Forelimb muscle (tissue), 1 donor: ENCODE data around the gene COL1A2. TPM values are rescaled to one million over a fixed set of nuclear protein-coding genes. Genes with fewer than 3 reads are reported as not detected.

Experiments used
- DNase-seq: peaks from one replicate; pipeline ENCODE4 v3.0.0-alpha.2; 2013; ENCODE audit warnings: low read depth
- polyA plus RNA-seq: library from polyadenylated mRNA; unstranded; fragments of 120-200 nt; gene quantifications from one replicate; pipeline ENCODE4 v1.2.1, GENCODE V29; 2013; ENCODE audit not compliant: insufficient read length

The COL1A2 gene
- polyA plus RNA-seq, 1 donor = 3,345 TPM

- no peak for DNase-seq
These were observed 11.9 kb upstream of the COL1A2 start for GRCh38 chr7:94382746-94383145.

DNA sequence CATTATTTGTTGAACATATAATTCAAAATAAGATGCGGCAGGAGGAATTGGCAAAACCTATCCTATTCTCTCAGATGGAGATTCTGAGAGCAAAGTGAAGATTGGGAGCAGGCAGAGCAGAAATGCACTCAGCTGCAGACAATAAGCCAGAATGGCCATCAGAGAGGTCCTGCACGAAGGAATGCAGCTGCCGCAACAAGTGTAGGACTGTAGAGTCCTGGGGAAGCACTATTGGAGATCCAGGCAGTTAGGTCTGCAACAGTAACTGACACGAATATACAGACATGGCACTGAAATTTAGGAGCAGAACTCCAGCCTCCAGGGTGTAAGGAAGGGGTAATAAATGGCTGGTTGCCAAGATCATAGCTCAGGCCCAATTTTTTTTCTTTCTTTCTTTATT lies 10.4 kb upstream of the COL1A2 start:
- no peak for DNase-seq

- DNase-seq = no peak
These were observed 8.3 kb upstream of the COL1A2 start for GRCh38 chr7:94386416-94386815.

- DNase-seq = no peak
These were observed 6.2 kb upstream of the COL1A2 start for GRCh38 chr7:94388540-94388939.

GRCh38 chr7:94389381-94389780 lies 5.3 kb upstream of the COL1A2 start:
- no peak for DNase-seq

- DNase-seq = no peak
These were observed 2.8 kb upstream of the COL1A2 start for GRCh38 chr7:94391726-94392392.

- no peak for DNase-seq
These were observed 2.3 kb upstream of the COL1A2 start for GRCh38 chr7:94392393-94392786.

DNA sequence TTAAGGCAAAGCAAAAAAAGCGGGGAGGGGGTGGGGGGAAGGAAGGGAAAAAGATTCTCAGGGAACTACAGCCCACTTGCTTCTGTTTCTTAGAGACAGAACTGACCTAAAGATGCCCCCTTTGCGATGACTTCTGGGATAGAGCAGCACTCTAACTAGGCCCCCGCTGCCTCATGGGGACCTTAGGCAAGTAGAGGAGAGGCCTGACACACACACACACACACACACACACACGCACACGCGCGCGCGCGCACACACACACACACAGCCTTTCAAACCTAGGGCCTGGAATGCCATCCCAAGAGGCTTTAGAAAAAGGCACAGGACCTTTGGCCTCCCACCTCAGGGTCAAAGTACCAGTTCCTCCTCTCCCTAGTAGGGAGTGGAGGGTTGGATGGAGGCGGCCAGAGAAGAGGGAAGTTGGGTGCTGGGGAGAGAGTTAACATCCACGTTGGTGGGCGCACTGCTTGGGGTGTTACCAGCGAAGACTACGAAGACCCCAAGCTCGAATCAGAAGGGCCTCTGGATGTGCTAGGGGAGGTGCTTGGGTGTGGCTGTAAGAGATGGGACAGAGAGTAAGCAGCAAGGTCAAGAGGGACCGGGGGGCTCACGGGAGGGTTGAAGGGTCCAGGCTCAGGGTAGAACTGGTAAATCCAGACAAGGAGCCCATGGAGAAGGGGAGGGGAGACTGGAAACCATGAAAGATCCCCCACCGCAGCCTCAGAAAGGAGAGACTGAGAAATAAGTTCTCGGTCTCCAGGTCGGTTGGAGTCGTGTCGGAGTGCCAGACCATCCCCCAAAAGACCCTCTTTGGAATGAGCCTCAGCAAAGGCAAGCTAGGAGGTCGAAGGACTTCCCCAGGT lies 1.2 kb upstream of the COL1A2 start:
- DNase-seq = no peak

GRCh38 chr7:94394109-94394436 lies 622 bp upstream of the COL1A2 start:
- no peak for DNase-seq

- no peak for DNase-seq
These were observed 694 bp downstream of the COL1A2 start for GRCh38 chr7:94395141-94396036.

GRCh38 chr7:94396037-94396431 lies 1.3 kb downstream of the COL1A2 start:
- DNase-seq = no peak

- no peak for DNase-seq
These were observed 1.9 kb downstream of the COL1A2 start for GRCh38 chr7:94396596-94396995.

DNA sequence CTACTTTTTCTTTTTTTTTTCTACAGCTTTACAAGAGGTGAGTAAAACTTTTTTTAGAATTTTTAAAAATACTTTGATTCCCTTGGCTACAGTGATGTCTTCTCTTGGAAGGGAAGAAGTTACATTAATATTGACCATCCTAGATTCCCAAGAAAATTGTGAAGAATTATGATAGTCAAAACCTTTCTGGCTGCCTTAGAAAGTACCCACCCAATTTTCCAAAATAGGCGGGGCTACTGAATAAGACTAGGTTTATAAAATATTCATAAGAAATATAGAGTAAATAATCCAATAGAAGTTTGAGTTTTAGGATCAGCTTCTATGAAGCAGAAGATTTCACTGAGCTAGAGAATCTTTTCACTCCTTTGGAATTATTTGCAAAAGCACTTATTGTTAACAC lies 3.0 kb downstream of the COL1A2 start:
- DNase-seq = no peak

DNA sequence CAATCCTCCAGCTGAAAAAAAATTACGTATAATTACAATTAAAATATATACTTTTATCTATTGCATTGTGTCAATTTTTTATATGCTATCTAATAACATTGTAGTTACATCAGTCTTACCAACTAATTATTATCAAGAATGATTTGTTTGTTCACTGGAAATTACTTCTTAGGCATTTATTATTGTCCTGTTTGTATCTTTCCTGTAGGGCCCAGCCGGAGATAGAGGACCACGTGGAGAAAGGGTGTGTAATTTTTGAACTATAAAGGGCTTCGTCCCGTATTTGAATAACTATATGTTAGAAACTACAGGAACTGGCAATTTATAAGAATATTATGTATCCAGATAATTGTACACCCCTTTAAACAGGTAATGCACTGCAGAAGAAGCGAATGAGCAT lies 4.1 kb downstream of the COL1A2 start:
- DNase-seq = no peak

GRCh38 chr7:94400022-94400421 lies 5.3 kb downstream of the COL1A2 start:
- DNase-seq = no peak

DNA sequence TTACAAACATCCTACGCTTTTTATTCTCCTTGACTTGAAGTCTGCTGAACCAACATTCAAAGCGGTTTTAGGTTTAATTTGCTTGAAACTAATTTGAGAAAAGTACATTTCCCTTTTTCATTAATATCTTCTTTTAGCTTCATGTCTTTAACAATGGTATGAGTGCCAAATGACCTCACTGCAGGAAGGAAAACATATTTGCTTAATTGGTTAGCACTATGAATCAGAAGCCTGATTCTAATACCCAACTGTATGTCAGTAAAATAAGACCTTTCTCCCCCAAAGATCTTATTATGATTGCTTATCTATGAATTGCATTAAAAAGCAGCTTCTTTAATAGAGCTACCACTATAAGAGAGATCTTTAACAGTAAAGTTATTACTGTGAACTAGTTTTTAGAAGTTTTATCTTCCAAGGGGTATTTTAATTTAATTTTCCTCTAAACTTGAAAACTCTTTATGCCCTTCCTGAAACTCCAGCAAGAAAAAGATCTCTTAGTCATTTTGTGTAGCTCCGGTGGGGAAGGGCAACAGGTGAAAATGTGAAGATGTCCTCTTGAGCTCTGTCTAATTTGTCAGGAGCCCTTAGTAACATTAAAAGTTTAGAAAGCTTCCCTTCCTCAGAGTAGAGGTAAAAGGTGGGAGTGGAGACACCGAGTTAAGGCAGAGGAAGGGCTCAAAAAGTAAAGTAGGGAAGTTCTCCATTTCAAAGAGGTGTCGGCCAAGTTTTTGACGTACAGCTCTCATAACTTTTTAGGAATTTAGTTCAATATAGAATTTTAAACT lies 6.1 kb downstream of the COL1A2 start:
- DNase-seq = no peak

DNA sequence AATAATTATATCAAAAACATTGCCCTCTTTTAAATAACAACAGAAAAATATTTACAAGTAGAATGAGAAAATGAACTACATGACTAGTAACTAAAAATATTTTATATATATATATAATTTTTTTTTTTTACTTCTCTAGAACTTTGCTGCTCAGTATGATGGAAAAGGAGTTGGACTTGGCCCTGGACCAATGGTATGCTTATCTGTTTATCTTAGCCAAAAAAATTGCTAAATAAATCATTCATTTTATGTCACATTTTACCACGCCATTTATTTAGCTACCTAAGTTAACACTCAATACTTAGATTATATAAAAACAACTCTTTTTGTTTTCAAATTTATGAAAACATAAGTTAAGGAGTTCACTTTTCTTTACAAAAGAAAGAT lies 6.7 kb downstream of the COL1A2 start:
- DNase-seq = no peak

DNA sequence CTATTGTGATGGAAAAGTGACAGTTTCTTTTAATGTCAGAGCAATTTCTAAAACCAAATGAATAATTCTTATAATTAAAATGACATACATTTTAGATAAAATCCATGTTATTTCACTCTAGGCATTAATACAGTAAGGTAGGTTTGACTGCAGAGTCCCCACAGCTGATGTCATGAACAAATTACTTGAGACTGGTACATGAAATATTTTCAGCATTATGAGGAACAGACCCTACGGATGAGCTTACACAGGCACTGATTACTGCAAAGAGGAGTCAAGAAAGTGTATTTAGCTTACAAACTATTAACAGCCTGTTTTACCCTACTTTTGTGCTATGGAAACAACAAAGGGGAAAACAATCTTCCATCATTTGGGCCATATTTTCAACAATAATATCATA lies 8.9 kb downstream of the COL1A2 start:
- DNase-seq = no peak

- no peak for DNase-seq
These were observed 10.8 kb downstream of the COL1A2 start for GRCh38 chr7:94405506-94405905.

DNA sequence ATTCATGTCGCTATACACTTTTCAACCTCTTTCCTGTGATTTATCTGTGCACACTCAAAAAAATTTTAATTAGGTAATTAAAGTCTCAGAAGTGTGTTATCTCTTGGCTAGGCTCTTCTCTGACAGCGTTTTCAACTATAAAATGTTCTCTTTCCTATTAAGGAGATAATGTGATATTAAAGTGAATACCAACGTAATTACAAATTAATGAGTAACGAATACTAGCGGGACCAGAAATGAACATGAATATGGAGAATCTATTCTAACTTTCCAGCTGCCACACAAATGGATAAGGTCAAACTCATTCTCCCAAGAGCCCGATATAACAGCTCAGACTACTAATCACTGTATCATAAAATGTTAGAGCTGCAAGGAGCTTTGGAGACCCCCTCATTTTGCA lies 12.0 kb downstream of the COL1A2 start:
- DNase-seq = no peak

- no peak for DNase-seq
These were observed 14.7 kb downstream of the COL1A2 start for GRCh38 chr7:94409200-94409948.
